ENCODE data around the gene LARP1. TPM values are rescaled to one million over a fixed set of nuclear protein-coding genes. Genes with fewer than 3 reads are reported as not detected.

LARP1 gene
- total and polyA plus RNA-seq, 2 experiments from 2014 or later, result 133 to 302 TPM

DNA sequence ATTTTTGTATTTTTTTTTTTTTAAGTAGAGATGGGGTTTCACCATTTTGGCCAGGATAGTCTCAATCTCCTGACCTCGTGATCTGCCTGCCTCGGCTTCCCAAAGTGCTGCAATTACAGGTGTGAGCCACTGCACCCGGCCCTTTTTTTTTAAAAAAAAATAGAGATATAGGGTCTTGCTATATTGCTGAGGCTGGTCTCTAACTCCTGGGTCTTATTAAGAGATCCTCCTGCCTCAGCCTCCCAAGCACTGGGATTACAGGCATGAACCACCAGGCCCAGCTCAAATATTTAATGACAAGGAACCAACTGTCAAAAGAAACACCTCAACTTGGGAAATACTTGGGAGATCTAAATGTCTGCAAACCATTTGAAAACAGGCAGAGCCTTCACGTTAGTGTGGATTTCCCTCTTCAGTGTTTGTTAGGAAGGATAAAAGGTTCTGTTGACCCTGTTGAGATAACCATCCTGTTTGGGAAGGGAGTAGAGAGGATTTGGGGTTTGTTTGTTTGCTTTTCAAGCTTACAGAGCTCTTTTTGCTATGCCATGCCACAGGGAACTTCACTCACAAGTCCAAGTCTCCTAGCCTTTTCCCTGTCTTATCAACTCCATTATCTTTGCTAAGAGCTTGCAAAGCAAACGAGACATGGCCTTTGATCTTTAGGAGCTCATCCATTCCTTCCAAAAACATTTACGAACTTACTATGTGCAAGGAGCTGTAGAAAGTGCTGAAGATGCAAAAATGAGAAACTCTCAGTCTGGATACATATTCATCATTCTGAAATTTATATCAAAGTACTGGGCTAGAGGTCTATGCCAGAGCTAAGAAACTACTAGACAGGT is 87.7 kb downstream of the LARP1 start:
- H3K36me3 Mint-ChIP-seq (ENCODE audit: low read depth), result no peaks in the 10 kb centered on the region
- no peak overlapping the region for H3K4me3 ChIP-seq
- no peaks in the 10 kb centered on the region for H3K9me3 Mint-ChIP-seq
- no peak for TF ChIP-seq ZNF331 (CRISPR knock-in tag; IDR thresholded peaks at IDR 0.05; ENCODE audit: low read depth)
- no peak for TF ChIP-seq ZNF114 (CRISPR knock-in tag; IDR thresholded peaks at IDR 0.05)
- TF ChIP-seq, protein P1, sequence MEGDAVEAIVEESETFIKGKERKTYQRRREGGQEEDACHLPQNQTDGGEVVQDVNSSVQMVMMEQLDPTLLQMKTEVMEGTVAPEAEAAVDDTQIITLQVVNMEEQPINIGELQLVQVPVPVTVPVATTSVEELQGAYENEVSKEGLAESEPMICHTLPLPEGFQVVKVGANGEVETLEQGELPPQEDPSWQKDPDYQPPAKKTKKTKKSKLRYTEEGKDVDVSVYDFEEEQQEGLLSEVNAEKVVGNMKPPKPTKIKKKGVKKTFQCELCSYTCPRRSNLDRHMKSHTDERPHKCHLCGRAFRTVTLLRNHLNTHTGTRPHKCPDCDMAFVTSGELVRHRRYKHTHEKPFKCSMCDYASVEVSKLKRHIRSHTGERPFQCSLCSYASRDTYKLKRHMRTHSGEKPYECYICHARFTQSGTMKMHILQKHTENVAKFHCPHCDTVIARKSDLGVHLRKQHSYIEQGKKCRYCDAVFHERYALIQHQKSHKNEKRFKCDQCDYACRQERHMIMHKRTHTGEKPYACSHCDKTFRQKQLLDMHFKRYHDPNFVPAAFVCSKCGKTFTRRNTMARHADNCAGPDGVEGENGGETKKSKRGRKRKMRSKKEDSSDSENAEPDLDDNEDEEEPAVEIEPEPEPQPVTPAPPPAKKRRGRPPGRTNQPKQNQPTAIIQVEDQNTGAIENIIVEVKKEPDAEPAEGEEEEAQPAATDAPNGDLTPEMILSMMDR (conservative IDR thresholded peaks at IDR 0.05; ENCODE audit: low read depth in 2 of 2), result no peak
- TF ChIP-seq STAT1 (IDR thresholded peaks at IDR 0.05; ENCODE audit: unreplicated experiment), result no peak
- no peak for TF ChIP-seq EZH2phosphoT487 (IDR thresholded peaks at IDR 0.05; ENCODE audit: unreplicated experiment)
- TF ChIP-seq POLR2AphosphoS5 (IDR thresholded peaks at IDR 0.05; ENCODE audit: low read depth), result no peak
- TF ChIP-seq, protein P2, sequence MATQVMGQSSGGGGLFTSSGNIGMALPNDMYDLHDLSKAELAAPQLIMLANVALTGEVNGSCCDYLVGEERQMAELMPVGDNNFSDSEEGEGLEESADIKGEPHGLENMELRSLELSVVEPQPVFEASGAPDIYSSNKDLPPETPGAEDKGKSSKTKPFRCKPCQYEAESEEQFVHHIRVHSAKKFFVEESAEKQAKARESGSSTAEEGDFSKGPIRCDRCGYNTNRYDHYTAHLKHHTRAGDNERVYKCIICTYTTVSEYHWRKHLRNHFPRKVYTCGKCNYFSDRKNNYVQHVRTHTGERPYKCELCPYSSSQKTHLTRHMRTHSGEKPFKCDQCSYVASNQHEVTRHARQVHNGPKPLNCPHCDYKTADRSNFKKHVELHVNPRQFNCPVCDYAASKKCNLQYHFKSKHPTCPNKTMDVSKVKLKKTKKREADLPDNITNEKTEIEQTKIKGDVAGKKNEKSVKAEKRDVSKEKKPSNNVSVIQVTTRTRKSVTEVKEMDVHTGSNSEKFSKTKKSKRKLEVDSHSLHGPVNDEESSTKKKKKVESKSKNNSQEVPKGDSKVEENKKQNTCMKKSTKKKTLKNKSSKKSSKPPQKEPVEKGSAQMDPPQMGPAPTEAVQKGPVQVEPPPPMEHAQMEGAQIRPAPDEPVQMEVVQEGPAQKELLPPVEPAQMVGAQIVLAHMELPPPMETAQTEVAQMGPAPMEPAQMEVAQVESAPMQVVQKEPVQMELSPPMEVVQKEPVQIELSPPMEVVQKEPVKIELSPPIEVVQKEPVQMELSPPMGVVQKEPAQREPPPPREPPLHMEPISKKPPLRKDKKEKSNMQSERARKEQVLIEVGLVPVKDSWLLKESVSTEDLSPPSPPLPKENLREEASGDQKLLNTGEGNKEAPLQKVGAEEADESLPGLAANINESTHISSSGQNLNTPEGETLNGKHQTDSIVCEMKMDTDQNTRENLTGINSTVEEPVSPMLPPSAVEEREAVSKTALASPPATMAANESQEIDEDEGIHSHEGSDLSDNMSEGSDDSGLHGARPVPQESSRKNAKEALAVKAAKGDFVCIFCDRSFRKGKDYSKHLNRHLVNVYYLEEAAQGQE (IDR thresholded peaks at IDR 0.05; ENCODE audit: unreplicated experiment), result no peak
- TF ChIP-seq NANOG (IDR thresholded peaks at IDR 0.05; ENCODE audit: borderline replicate concordance), result no peak
- TF ChIP-seq CREB1 (CRISPR knock-in tag; IDR thresholded peaks at IDR 0.05; ENCODE audit: low read depth), result no peak
- TF ChIP-seq, protein P3, sequence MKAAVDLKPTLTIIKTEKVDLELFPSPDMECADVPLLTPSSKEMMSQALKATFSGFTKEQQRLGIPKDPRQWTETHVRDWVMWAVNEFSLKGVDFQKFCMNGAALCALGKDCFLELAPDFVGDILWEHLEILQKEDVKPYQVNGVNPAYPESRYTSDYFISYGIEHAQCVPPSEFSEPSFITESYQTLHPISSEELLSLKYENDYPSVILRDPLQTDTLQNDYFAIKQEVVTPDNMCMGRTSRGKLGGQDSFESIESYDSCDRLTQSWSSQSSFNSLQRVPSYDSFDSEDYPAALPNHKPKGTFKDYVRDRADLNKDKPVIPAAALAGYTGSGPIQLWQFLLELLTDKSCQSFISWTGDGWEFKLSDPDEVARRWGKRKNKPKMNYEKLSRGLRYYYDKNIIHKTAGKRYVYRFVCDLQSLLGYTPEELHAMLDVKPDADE (IDR thresholded peaks at IDR 0.05), result no peak
- TF ChIP-seq, protein P4, sequence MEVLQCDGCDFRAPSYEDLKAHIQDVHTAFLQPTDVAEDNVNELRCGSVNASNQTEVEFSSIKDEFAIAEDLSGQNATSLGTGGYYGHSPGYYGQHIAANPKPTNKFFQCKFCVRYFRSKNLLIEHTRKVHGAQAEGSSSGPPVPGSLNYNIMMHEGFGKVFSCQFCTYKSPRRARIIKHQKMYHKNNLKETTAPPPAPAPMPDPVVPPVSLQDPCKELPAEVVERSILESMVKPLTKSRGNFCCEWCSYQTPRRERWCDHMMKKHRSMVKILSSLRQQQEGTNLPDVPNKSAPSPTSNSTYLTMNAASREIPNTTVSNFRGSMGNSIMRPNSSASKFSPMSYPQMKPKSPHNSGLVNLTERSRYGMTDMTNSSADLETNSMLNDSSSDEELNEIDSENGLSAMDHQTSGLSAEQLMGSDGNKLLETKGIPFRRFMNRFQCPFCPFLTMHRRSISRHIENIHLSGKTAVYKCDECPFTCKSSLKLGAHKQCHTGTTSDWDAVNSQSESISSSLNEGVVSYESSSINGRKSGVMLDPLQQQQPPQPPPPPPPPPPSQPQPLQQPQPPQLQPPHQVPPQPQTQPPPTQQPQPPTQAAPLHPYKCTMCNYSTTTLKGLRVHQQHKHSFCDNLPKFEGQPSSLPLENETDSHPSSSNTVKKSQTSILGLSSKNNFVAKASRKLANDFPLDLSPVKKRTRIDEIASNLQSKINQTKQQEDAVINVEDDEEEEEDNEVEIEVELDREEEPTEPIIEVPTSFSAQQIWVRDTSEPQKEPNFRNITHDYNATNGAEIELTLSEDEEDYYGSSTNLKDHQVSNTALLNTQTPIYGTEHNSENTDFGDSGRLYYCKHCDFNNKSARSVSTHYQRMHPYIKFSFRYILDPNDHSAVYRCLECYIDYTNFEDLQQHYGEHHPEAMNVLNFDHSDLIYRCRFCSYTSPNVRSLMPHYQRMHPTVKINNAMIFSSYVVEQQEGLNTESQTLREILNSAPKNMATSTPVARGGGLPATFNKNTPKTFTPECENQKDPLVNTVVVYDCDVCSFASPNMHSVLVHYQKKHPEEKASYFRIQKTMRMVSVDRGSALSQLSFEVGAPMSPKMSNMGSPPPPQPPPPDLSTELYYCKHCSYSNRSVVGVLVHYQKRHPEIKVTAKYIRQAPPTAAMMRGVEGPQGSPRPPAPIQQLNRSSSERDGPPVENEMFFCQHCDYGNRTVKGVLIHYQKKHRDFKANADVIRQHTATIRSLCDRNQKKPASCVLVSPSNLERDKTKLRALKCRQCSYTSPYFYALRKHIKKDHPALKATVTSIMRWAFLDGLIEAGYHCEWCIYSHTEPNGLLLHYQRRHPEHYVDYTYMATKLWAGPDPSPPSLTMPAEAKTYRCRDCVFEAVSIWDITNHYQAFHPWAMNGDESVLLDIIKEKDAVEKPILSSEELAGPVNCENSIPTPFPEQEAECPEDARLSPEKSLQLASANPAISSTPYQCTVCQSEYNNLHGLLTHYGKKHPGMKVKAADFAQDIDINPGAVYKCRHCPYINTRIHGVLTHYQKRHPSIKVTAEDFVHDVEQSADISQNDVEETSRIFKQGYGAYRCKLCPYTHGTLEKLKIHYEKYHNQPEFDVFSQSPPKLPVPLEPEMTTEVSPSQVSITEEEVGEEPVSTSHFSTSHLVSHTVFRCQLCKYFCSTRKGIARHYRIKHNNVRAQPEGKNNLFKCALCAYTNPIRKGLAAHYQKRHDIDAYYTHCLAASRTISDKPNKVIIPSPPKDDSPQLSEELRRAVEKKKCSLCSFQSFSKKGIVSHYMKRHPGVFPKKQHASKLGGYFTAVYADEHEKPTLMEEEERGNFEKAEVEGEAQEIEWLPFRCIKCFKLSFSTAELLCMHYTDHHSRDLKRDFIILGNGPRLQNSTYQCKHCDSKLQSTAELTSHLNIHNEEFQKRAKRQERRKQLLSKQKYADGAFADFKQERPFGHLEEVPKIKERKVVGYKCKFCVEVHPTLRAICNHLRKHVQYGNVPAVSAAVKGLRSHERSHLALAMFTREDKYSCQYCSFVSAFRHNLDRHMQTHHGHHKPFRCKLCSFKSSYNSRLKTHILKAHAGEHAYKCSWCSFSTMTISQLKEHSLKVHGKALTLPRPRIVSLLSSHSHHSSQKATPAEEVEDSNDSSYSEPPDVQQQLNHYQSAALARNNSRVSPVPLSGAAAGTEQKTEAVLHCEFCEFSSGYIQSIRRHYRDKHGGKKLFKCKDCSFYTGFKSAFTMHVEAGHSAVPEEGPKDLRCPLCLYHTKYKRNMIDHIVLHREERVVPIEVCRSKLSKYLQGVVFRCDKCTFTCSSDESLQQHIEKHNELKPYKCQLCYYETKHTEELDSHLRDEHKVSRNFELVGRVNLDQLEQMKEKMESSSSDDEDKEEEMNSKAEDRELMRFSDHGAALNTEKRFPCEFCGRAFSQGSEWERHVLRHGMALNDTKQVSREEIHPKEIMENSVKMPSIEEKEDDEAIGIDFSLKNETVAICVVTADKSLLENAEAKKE (CRISPR knock-in tag; IDR thresholded peaks at IDR 0.05), result no peak
- no peaks in the 10 kb centered on the region for H3K9me2 ChIP-seq (ENCODE audit: insufficient read depth)
- no peak overlapping the region for H3K27ac ChIP-seq (ENCODE audit: low read depth)
- no peak for DNase-seq (ENCODE audit: low spot score)
- ATAC-seq, result no peak
- no peaks in the 10 kb centered on the region for H3K4me1 Mint-ChIP-seq
- H4K20me1 ChIP-seq (replicated peaks; ENCODE audit: insufficient read depth), result no peaks in the 10 kb centered on the region
- no peak overlapping the region for H2AFZ ChIP-seq
- no peaks in the 10 kb centered on the region for H3K79me2 ChIP-seq (replicated peaks; ENCODE audit: insufficient read depth)
- no peak overlapping the region for H3K4me3 Mint-ChIP-seq
- H3K27me3 Mint-ChIP-seq (ENCODE audit: insufficient read depth, low read depth, poor library complexity), result peaks cover 2% of the 10 kb centered on the region
- H3K27ac Mint-ChIP-seq, result no peak overlapping the region
- H3K27me3 ChIP-seq (ENCODE audit: insufficient read depth), result no peaks in the 10 kb centered on the region
- H3F3A ChIP-seq (replicated peaks; ENCODE audit: low read depth), result no peaks in the 10 kb centered on the region
- H3K4me1 ChIP-seq (ENCODE audit: insufficient read depth), result no peaks in the 10 kb centered on the region
- no peaks in the 10 kb centered on the region for H3K36me3 ChIP-seq (ENCODE audit: insufficient read depth)
- H3K4me2 ChIP-seq, result no peak overlapping the region

All from GM23338 (cell line).